Cardiac muscle cell (in vitro differentiated cells and primary cell): Measurements from ENCODE around the gene GRAMD2B. TPM values are rescaled to one million over a fixed set of nuclear protein-coding genes. Genes with fewer than 3 reads are reported as not detected.
"Not testable (repeated sequence)": the region's sequence is repeated elsewhere in the genome, so short reads cannot be mapped to it uniquely, and the experiment has no call there.

ENCODE experiments used
- DNase-seq, 2 donors: peaks; one replicate each; pipeline versions ENCODE4 v3.0.0 to v3.0.0-alpha.2; 2010 to 2017; ENCODE audit warnings: low read depth in 1 of 2, low spot score in 1 of 2
- H3K27ac ChIP-seq: fragments of 200-600 bp; sonication (generic); 2 replicates; pipeline ENCODE4 v1.5.1; 2016
- H3K27me3 ChIP-seq: fragments of 200-600 bp; sonication (generic); 2 replicates; pipeline ENCODE4 v1.6.0; 2016; ENCODE audit warnings: control low read depth
- H3K36me3 ChIP-seq: fragments of 200-600 bp; sonication (generic); 2 replicates; pipeline ENCODE4 v1.5.1; 2016; ENCODE audit warnings: control low read depth
- H3K4me1 ChIP-seq: fragments of 200-600 bp; sonication (generic); 2 replicates; pipeline ENCODE4 v1.8.1; 2017; ENCODE audit warnings: low read depth, mild to moderate bottlenecking, mixed run types
- H3K4me3 ChIP-seq: fragments of 200-600 bp; sonication (generic); 2 replicates; pipeline ENCODE4 v1.5.1; 2016; ENCODE audit warnings: mild to moderate bottlenecking
- H3K9me3 ChIP-seq: fragments of 200-600 bp; sonication (generic); 2 replicates; pipeline ENCODE4 v1.5.1; 2017; ENCODE audit warnings: low read depth, mild to moderate bottlenecking, control low read depth
- polyA plus RNA-seq: library from polyadenylated mRNA; unstranded; fragments of >200 nt; fragmentation: Nextera tagmentation; extraction: Ambion mirVana; gene quantifications from 2 replicates; pipeline ENCODE4 v1.2.1, GENCODE V29; 2016
- total RNA-seq: library from RNA; depleted of rRNA; stranded (reverse); fragments of >200 nt; gene quantifications from 2 replicates; pipeline ENCODE4 v1.2.3, GENCODE V29; 2016
- TF ChIP-seq, protein P1 (sequence below): IDR thresholded peaks from 2 replicates; pipeline ENCODE4 v1.5.1; 2012; ENCODE audit warnings: low read depth, mild to moderate bottlenecking, low read length

The GRAMD2B gene
- total RNA-seq (17.7 and 19.5 TPM in 2 replicates), polyA plus RNA-seq (13.3 and 26.8 TPM in 2 replicates)

DNA sequence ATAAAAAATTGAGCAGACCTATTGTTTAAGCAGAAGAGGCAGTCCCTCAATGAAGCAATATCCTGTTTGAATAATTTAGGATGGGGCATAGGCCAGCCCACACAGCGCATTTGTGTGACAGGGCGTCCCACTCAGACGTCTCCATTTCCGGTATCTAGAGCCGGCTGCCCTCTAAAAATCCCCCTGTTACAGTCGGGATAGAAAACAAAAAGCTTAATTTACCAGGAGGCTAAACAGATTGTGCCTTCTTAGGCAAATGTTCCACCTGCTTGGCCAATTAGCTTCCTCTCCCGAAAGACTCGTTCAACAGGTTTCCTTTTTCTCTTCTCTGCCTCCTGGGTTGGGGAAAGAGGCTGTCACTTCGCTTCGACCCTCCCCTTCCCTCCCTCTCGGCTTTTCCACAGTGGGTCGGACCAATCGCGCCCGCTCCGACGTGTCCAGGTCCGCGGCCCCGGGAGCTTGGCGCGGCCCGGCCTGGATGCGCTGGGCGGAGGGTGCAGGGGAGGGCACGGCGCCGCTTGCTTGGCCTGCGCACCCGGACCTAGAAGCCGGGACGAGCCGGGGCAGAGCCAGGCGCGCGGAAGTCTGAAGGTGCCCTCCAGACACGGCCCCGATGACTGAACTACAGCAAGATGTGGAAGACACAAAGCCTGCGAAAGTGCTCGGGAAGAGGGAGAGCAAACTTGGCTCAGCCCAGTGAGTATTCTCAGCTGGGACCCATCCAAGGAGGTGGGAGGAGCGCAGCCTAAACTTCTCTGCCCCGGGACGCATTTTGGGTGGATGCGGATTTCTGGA, at the start of gene GRAMD2B:
Gene GRAMD2B, plus strand, starts transcription at position 416 of the 795 bp plus-strand sequence. Its CDS starts 198 bp downstream, at position 614.
- no peaks in the 10 kb centered on the region for H3K36me3 ChIP-seq
- H3K27ac ChIP-seq, result peak within 1 kb of the TSS; percentile 58
- peaks cover 6% of the 10 kb centered on the region for H3K4me1 ChIP-seq
- TF ChIP-seq, protein P1, sequence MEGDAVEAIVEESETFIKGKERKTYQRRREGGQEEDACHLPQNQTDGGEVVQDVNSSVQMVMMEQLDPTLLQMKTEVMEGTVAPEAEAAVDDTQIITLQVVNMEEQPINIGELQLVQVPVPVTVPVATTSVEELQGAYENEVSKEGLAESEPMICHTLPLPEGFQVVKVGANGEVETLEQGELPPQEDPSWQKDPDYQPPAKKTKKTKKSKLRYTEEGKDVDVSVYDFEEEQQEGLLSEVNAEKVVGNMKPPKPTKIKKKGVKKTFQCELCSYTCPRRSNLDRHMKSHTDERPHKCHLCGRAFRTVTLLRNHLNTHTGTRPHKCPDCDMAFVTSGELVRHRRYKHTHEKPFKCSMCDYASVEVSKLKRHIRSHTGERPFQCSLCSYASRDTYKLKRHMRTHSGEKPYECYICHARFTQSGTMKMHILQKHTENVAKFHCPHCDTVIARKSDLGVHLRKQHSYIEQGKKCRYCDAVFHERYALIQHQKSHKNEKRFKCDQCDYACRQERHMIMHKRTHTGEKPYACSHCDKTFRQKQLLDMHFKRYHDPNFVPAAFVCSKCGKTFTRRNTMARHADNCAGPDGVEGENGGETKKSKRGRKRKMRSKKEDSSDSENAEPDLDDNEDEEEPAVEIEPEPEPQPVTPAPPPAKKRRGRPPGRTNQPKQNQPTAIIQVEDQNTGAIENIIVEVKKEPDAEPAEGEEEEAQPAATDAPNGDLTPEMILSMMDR, result no peak
- no peaks in the 10 kb centered on the region for H3K27me3 ChIP-seq
- no peaks in the 10 kb centered on the region for H3K9me3 ChIP-seq
- peak; percentile 93 to 94 for DNase-seq
- peak within 1 kb of the TSS; percentile 54 for H3K4me3 ChIP-seq

DNA sequence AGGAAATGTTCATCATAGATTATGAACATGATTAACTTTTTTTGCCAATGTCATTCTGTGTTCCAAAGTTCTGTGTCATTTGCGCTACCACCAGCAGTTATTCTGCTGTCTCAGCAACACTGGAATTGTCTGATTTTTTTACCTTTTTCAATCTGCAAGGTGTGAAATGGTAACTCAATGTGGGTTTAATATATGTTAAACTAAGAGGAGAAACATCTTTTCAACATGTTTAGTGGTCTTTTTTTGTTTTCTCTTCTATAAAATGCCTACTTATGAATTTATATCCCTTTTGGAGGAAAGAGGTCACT, 49.1 kb upstream of the GRAMD2B start:
- Histone ChIP-seq H3K4me3 (no peak overlapping the region), H3K27ac (no peak overlapping the region), H3K27me3 (no peaks in the 10 kb centered on the region), H3K36me3 (no peaks in the 10 kb centered on the region), H3K4me1 (peaks cover 8% of the 10 kb centered on the region), H3K9me3 (no peaks in the 10 kb centered on the region)
- no peak for DNase-seq
- TF ChIP-seq, protein P1, result no peak

DNA sequence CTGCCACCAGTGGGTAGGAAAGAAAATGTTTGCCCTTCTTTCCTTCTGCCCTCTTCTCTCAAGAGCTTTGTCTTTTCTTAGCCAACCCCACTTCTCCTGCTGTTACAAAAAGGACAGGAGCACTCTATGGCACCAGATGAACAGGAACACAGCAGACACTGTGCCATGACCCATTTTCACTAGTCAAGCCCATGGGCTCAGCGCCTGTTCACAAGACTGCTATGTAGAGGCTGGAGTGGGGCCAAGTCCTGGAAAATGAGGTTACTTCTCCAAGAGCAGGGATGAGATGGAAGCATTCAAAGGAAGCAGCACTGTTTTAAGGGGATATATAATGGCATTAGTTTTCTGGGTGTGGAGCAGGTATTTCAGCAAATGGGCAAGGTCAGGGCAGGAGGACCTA, 46.8 kb upstream of the GRAMD2B start:
- DNase-seq, result no peak
- Histone ChIP-seq H3K4me1 (no peaks in the 10 kb centered on the region), H3K27ac (no peak overlapping the region), H3K27me3 (no peaks in the 10 kb centered on the region), H3K9me3 (no peaks in the 10 kb centered on the region), H3K36me3 (no peaks in the 10 kb centered on the region), H3K4me3 (no peak overlapping the region)
- TF ChIP-seq, protein P1, result no peak

DNA sequence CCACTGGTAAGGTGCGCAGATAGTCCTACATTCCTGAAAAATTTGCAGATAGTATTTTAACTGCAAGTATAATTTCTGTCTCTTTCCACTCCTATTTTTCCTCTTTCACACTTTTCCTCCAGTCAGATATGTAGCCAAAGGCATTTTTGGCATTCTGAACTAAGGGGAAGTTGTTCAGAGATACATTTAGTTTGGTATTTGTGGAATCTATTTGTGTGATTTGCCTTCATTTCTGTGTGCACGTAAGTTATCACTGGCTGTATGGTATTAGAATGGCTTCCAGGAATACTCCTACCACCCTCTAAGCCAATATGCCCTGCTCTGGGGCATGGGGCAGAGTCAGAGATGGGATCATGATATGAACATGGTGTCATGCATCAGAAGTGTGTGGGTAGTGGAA, 45.8 kb upstream of the GRAMD2B start:
- no peaks in the 10 kb centered on the region for H3K36me3 ChIP-seq
- no peaks in the 10 kb centered on the region for H3K27me3 ChIP-seq
- TF ChIP-seq, protein P1, result no peak
- H3K4me3 ChIP-seq, result no peak overlapping the region
- H3K4me1 ChIP-seq, result no peaks in the 10 kb centered on the region
- DNase-seq, result peak in 1 of 2 donors; percentile 45
- H3K9me3 ChIP-seq, result no peaks in the 10 kb centered on the region
- H3K27ac ChIP-seq, result no peak overlapping the region

GRCh38 chr5:126380316-126380715, 42.9 kb upstream of the GRAMD2B start:
- H3K9me3 ChIP-seq, H3K27ac ChIP-seq, DNase-seq, H3K4me1 ChIP-seq, H3K27me3 ChIP-seq, H3K36me3 ChIP-seq, H3K4me3 ChIP-seq: not testable (repeated sequence)

- no peak for DNase-seq
- Histone ChIP-seq H3K4me1 (no peaks in the 10 kb centered on the region), H3K4me3 (no peak overlapping the region), H3K36me3 (no peaks in the 10 kb centered on the region), H3K9me3 (no peaks in the 10 kb centered on the region), H3K27ac (no peak overlapping the region), H3K27me3 (no peaks in the 10 kb centered on the region)
- TF ChIP-seq, protein P1, result no peak
These were observed 40.0 kb upstream of the GRAMD2B start for GRCh38 chr5:126383246-126383645.
